H9 (cell line): ENCODE results near the gene TMEM234. TPM values are rescaled to one million over a fixed set of nuclear protein-coding genes. Genes with fewer than 3 reads are reported as not detected.

Experiments
- DNase-seq: peaks from one replicate; pipeline ENCODE4 v3.0.0-alpha.2; 2017
- H2AFZ ChIP-seq: one replicate; pipeline ENCODE4 v1.6.1; 2013; ENCODE audit warnings: mild to moderate bottlenecking, low read length, control low read depth, moderate library complexity
- H2AK5ac ChIP-seq: 2 replicates; pipeline ENCODE4 v1.6.1; 2013; ENCODE audit warnings: low read length, control low read depth, mixed read lengths; ENCODE audit not compliant: insufficient read length
- H2BK120ac ChIP-seq: one replicate; pipeline ENCODE4 v1.6.1; 2013; ENCODE audit warnings: low read depth, mild to moderate bottlenecking, low read length, control low read depth, inconsistent platforms; ENCODE audit not compliant: poor library complexity, severe bottlenecking
- H2BK12ac ChIP-seq: 2 replicates; pipeline ENCODE4 v1.6.1; 2013; ENCODE audit warnings: low read length, control low read depth, mixed read lengths, low read depth; ENCODE audit not compliant: insufficient read length
- H2BK15ac ChIP-seq: 2 replicates; pipeline ENCODE4 v1.6.1; 2013; ENCODE audit warnings: low read depth, low read length, control low read depth
- H2BK20ac ChIP-seq: one replicate; pipeline ENCODE4 v1.6.1; 2013; ENCODE audit warnings: low read depth, mild to moderate bottlenecking, low read length, control low read depth, inconsistent platforms; ENCODE audit not compliant: poor library complexity, severe bottlenecking
- H2BK5ac ChIP-seq: 2 replicates; pipeline ENCODE4 v1.6.1; 2013; ENCODE audit warnings: low read length, control low read depth, mixed read lengths; ENCODE audit not compliant: insufficient read length
- H3K14ac ChIP-seq: 2 replicates; pipeline ENCODE4 v1.6.1; 2013; ENCODE audit warnings: low read length, control low read depth; ENCODE audit not compliant: insufficient read depth
- H3K18ac ChIP-seq: 2 replicates; pipeline ENCODE4 v1.6.1; 2013; ENCODE audit warnings: low read depth, mild to moderate bottlenecking, mixed read lengths, low read length, control low read depth; ENCODE audit not compliant: insufficient read length
- H3K23ac ChIP-seq: 2 replicates; pipeline ENCODE4 v1.6.1; 2013; ENCODE audit warnings: low read length, control low read depth, mixed read lengths, low read depth; ENCODE audit not compliant: insufficient read length
- H3K23me2 ChIP-seq: 2 replicates; pipeline ENCODE4 v1.6.1; 2013; ENCODE audit warnings: low read depth, mild to moderate bottlenecking, mixed read lengths, low read length, control low read depth; ENCODE audit not compliant: insufficient read length, poor library complexity, severe bottlenecking
- H3K27ac ChIP-seq: 2 replicates; pipeline ENCODE4 v1.5.1; 2013; ENCODE audit warnings: low read length, control low read depth, mixed read lengths, low read depth; ENCODE audit not compliant: insufficient read length
- H3K27me3 ChIP-seq: 2 replicates; pipeline ENCODE4 v1.6.1; 2013; ENCODE audit warnings: low read length, control low read depth, inconsistent platforms; ENCODE audit not compliant: insufficient read depth
- H3K4ac ChIP-seq: 2 replicates; pipeline ENCODE4 v1.6.1; 2013; ENCODE audit warnings: low read depth, mild to moderate bottlenecking, control low read depth, inconsistent platforms, low read length, moderate library complexity
- H3K4me1 ChIP-seq: 2 replicates; pipeline ENCODE4 v1.6.1; 2013; ENCODE audit warnings: low read length, control low read depth, inconsistent platforms; ENCODE audit not compliant: insufficient read depth
- H3K4me2 ChIP-seq: 2 replicates; pipeline ENCODE4 v1.6.1; 2013; ENCODE audit warnings: low read length, control low read depth, mixed read lengths; ENCODE audit not compliant: insufficient read length, insufficient read depth
- H3K56ac ChIP-seq: 2 replicates; pipeline ENCODE4 v1.6.1; 2013; ENCODE audit warnings: low read depth, mild to moderate bottlenecking, mixed read lengths, low read length, control low read depth; ENCODE audit not compliant: insufficient read length
- H3K79me1 ChIP-seq: 2 replicates; pipeline ENCODE4 v1.6.1; 2013; ENCODE audit warnings: low read depth, mild to moderate bottlenecking, moderate library complexity, low read length, control low read depth, inconsistent platforms; ENCODE audit not compliant: insufficient read depth, poor library complexity, severe bottlenecking
- H3K79me2 ChIP-seq: 2 replicates; pipeline ENCODE4 v1.6.1; 2013; ENCODE audit warnings: low read length, control low read depth, inconsistent platforms; ENCODE audit not compliant: insufficient read depth
- H3K9ac ChIP-seq: 2 replicates; pipeline ENCODE4 v1.6.1; 2013; ENCODE audit warnings: low read length, control low read depth, mixed read lengths; ENCODE audit not compliant: insufficient read length; ENCODE audit errors: extremely low read depth
- H3K9me3 ChIP-seq: one replicate; pipeline ENCODE4 v1.6.1; 2013; ENCODE audit warnings: low read depth, low read length, inconsistent platforms; ENCODE audit not compliant: control insufficient read depth
- H3T11ph ChIP-seq: one replicate; pipeline ENCODE4 v1.6.1; 2013; ENCODE audit warnings: mild to moderate bottlenecking, low read length, control low read depth, inconsistent platforms
- H4K20me1 ChIP-seq: one replicate; pipeline ENCODE4 v1.6.1; 2013; ENCODE audit not compliant: control insufficient read depth, insufficient read length, insufficient read depth
- H4K5ac ChIP-seq: 2 replicates; pipeline ENCODE4 v1.6.1; 2013; ENCODE audit warnings: low read depth, mild to moderate bottlenecking, mixed read lengths, low read length, control low read depth; ENCODE audit not compliant: insufficient read length
- H4K8ac ChIP-seq: replicated peaks from 2 replicates; pipeline ENCODE4 v1.6.1; 2013; ENCODE audit warnings: low read length, control low read depth, mixed read lengths, low read depth; ENCODE audit not compliant: insufficient read length
- H4K91ac ChIP-seq: 2 replicates; pipeline ENCODE4 v1.6.1; 2013; ENCODE audit warnings: low read depth, mild to moderate bottlenecking, moderate library complexity, mixed read lengths, low read length, control low read depth; ENCODE audit not compliant: insufficient read length
- H3K27ac Mint-ChIP-seq, 3 experiments: 2 replicates in 2 of 3; 3 replicates in 1 of 3; pipeline ENCODE4 v1.8.0; 2020 to 2021; ENCODE audit warnings: mixed read lengths in 3 of 3, mild to moderate bottlenecking in 1 of 3, moderate library complexity in 1 of 3
- H3K27me3 Mint-ChIP-seq: 2 replicates; pipeline ENCODE4 v1.8.0; 2021; ENCODE audit warnings: low read depth, mild to moderate bottlenecking, moderate library complexity, mixed read lengths
- H3K36me3 Mint-ChIP-seq, 3 experiments: 2 replicates in 2 of 3; 3 replicates in 1 of 3; pipeline ENCODE4 v1.8.0; 2020 to 2021; ENCODE audit warnings: low read depth in 3 of 3, mixed read lengths in 3 of 3; ENCODE audit not compliant: insufficient read depth in 1 of 3
- H3K4me1 Mint-ChIP-seq, 2 experiments: 2 replicates each; pipeline ENCODE4 v1.8.0; 2020; ENCODE audit warnings: mixed read lengths in 2 of 2
- H3K4me3 Mint-ChIP-seq, 2 experiments: 2 replicates in 1 of 2; 3 replicates in 1 of 2; pipeline ENCODE4 v1.8.0; 2020 to 2021; ENCODE audit warnings: mild to moderate bottlenecking in 2 of 2, mixed read lengths in 2 of 2, moderate library complexity in 1 of 2
- H3K9me3 Mint-ChIP-seq, 2 experiments: 2 replicates in 1 of 2; 3 replicates in 1 of 2; pipeline ENCODE4 v1.8.0; 2020; ENCODE audit warnings: mild to moderate bottlenecking in 2 of 2, mixed read lengths in 2 of 2, moderate library complexity in 1 of 2
- CTCF ChIP-seq: fragments of 200-600 bp; sonication (generic); conservative IDR thresholded peaks from 3 replicates; pipeline ENCODE4 v1.8.0; 2021; ENCODE audit warnings: antibody characterized with exemption, mild to moderate bottlenecking
- WGBS: extraction: QIAGEN DNeasy Blood & Tissue Kit; methylation state at CpG from one replicate; pipeline ENCODE4 v1.1.7; 2013; ENCODE audit warnings: missing lambda C conversion rate, low lambda C conversion rate, mixed read lengths; ENCODE audit not compliant: insufficient read length; ENCODE audit errors: extremely low coverage; 5-methylcytosine and 5-hydroxymethylcytosine counted together
- total RNA-seq: library from RNA; stranded (reverse); gene quantifications from 2 replicates; pipeline ENCODE4 v1.2.1, GENCODE V29; 2021

The TMEM234 gene
- total RNA-seq, 1 experiment from 2014 or later: 19.7 TPM

GRCh38 chr1:32247983-32248889 lies 26.1 kb upstream of the TMEM234 start:
- peak overlapping the region; percentile 40 for H3K4me2 ChIP-seq
- no peak overlapping the region for H3K4ac ChIP-seq
- H3K9ac ChIP-seq: no peak overlapping the region
- peaks cover 26 to 32% of the 10 kb centered on the region in 2 experiments for H3K4me1 Mint-ChIP-seq
- no peak overlapping the region for H2BK120ac ChIP-seq
- no peak overlapping the region for H2BK5ac ChIP-seq
- H4K5ac ChIP-seq: no peak overlapping the region
- no peak overlapping the region for H2AK5ac ChIP-seq
- no peak overlapping the region for H2BK20ac ChIP-seq
- peak; percentile 98 for TF ChIP-seq CTCF
- no peaks in the 10 kb centered on the region for H4K20me1 ChIP-seq
- peaks cover 2% of the 10 kb centered on the region; the same call in 1 of the 2 replicates for H3K27me3 Mint-ChIP-seq
- no peak overlapping the region for H3K14ac ChIP-seq
- no peak overlapping the region for H4K8ac ChIP-seq
- peak overlapping the region in 2 of 3 experiments; percentile 40 to 94; a peak in 4 of 7 replicates for H3K27ac Mint-ChIP-seq
- no peaks in the 10 kb centered on the region; the same call in 1 of the 2 replicates for H3K27me3 ChIP-seq
- no peak overlapping the region for H4K91ac ChIP-seq
- H3K4me1 ChIP-seq: peaks cover 7% of the 10 kb centered on the region; the same call in 1 of the 2 replicates
- H3K9me3 ChIP-seq: no peaks in the 10 kb centered on the region
- H3K18ac ChIP-seq: no peak overlapping the region
- peak overlapping the region; percentile 54 to 71 for H3K4me3 Mint-ChIP-seq
- H3K79me1 ChIP-seq: no peaks in the 10 kb centered on the region
- H2BK15ac ChIP-seq: no peak overlapping the region
- no peaks in the 10 kb centered on the region for H3K36me3 Mint-ChIP-seq
- no peak overlapping the region for H3K23ac ChIP-seq
- no peak overlapping the region for H2AFZ ChIP-seq
- no peak overlapping the region for H3K56ac ChIP-seq
- no peaks in the 10 kb centered on the region for H3K9me3 Mint-ChIP-seq
- no CpG with 5 or more reads among the region's 31 CpGs for WGBS
- no peaks in the 10 kb centered on the region for H3K23me2 ChIP-seq
- H3K79me2 ChIP-seq: no peaks in the 10 kb centered on the region
- H2BK12ac ChIP-seq: no peak overlapping the region
- H3K27ac ChIP-seq: no peak overlapping the region
- H3T11ph ChIP-seq: no peak overlapping the region
- DNase-seq: peak; percentile 96
